CD14-positive monocyte (primary cell): ENCODE data around the gene RPS14. TPM values are rescaled to one million over a fixed set of nuclear protein-coding genes. Genes with fewer than 3 reads are reported as not detected.

ENCODE experiments used
- DNase-seq, 3 donors: peaks; one replicate each; pipeline ENCODE4 v3.0.0-alpha.2; 2011 to 2022
- H2AFZ ChIP-seq: 2 replicates; pipeline ENCODE4 v1.6.0; 2012; ENCODE audit warnings: mild to moderate bottlenecking, low read depth, low read length, inconsistent platforms; ENCODE audit not compliant: insufficient read depth, poor library complexity, severe bottlenecking
- H3K27ac ChIP-seq, 2 donors: 1 replicate in 1 of 2; 2 replicates in 1 of 2; pipeline ENCODE4 v1.5.1; 2012 to 2013; ENCODE audit warnings: low read length in 2 of 2, control low read depth in 1 of 2, inconsistent platforms in 1 of 2, low read depth in 1 of 2, mild to moderate bottlenecking in 1 of 2
- H3K27me3 ChIP-seq, 2 donors: one replicate each; pipeline versions ENCODE4 v1.6.0 to v1.6.1; 2011 to 2013; ENCODE audit warnings: low read length in 2 of 2; ENCODE audit not compliant: control insufficient read depth in 2 of 2, insufficient read depth in 2 of 2
- H3K36me3 ChIP-seq, 2 donors: replicated peaks in 1 of 2; 1 replicate in 1 of 2; 2 replicates in 1 of 2; pipeline versions ENCODE4 v1.5.1 to v1.6.1; 2012 to 2013; ENCODE audit warnings: low read length in 2 of 2, control low read depth in 1 of 2, inconsistent platforms in 1 of 2, mild to moderate bottlenecking in 1 of 2; ENCODE audit not compliant: insufficient read depth in 2 of 2, control insufficient read depth in 1 of 2
- H3K4me1 ChIP-seq, 2 donors: 1 replicate in 1 of 2; 2 replicates in 1 of 2; pipeline versions ENCODE4 v1.5.1 to v1.6.1; 2012 to 2013; ENCODE audit warnings: low read length in 2 of 2, control low read depth in 1 of 2, inconsistent platforms in 1 of 2, mild to moderate bottlenecking in 1 of 2, moderate library complexity in 1 of 2; ENCODE audit not compliant: insufficient read depth in 2 of 2, control insufficient read depth in 1 of 2
- H3K4me2 ChIP-seq: replicated peaks from 2 replicates; pipeline ENCODE3; 2012; ENCODE audit warnings: low read length, moderate library complexity, mild to moderate bottlenecking; ENCODE audit not compliant: poor library complexity, severe bottlenecking; ENCODE audit errors: extremely low read depth
- H3K4me3 ChIP-seq, 3 experiments: fragments of 200-600 bp in 1 of 3; sonication (generic) in 1 of 3; replicated peaks in 1 of 3; 1 replicate in 2 of 3; 2 replicates in 1 of 3; pipeline ENCODE4 v1.5.1; 2011 to 2013; ENCODE audit warnings: low read length in 3 of 3, mild to moderate bottlenecking in 3 of 3, control low read depth in 2 of 3, low read depth in 2 of 3, inconsistent platforms in 1 of 3, moderate library complexity in 1 of 3
- H3K79me2 ChIP-seq: 2 replicates; pipeline ENCODE4 v1.6.0; 2012; ENCODE audit warnings: mild to moderate bottlenecking, control low read depth, inconsistent platforms, low read length, moderate library complexity; ENCODE audit not compliant: insufficient read depth
- H3K9ac ChIP-seq: 2 replicates; pipeline ENCODE4 v1.6.0; 2017; ENCODE audit warnings: low read length, mild to moderate bottlenecking; ENCODE audit not compliant: insufficient read depth, poor library complexity, severe bottlenecking
- H3K9me3 ChIP-seq, 2 donors: replicated peaks in 1 of 2; 1 replicate in 1 of 2; 2 replicates in 1 of 2; pipeline versions ENCODE4 v1.5.1 to v1.6.1; 2012 to 2013; ENCODE audit warnings: low read length in 2 of 2, control low read depth in 1 of 2; ENCODE audit not compliant: control insufficient read depth in 1 of 2, insufficient read depth in 1 of 2
- H4K20me1 ChIP-seq: 2 replicates; pipeline ENCODE4 v1.6.0; 2012; ENCODE audit warnings: mild to moderate bottlenecking, low read length, control low read depth, moderate library complexity; ENCODE audit not compliant: insufficient read depth
- H3K27ac Mint-ChIP-seq, 7 donors: one replicate each; pipeline ENCODE4 v1.8.0; 2020; ENCODE audit warnings: mild to moderate bottlenecking in 7 of 7, mixed read lengths in 7 of 7, moderate library complexity in 6 of 7, inconsistent platforms in 2 of 7
- H3K27me3 Mint-ChIP-seq, 3 donors: one replicate each; pipeline ENCODE4 v1.8.0; 2021 to 2022; ENCODE audit warnings: low read depth in 3 of 3, mild to moderate bottlenecking in 3 of 3, mixed read lengths in 3 of 3, moderate library complexity in 3 of 3, inconsistent platforms in 1 of 3
- H3K36me3 Mint-ChIP-seq, 2 donors: one replicate each; pipeline ENCODE4 v1.8.0; 2020; ENCODE audit warnings: mixed read lengths in 2 of 2, inconsistent platforms in 1 of 2, mild to moderate bottlenecking in 1 of 2
- H3K4me1 Mint-ChIP-seq: one replicate; pipeline ENCODE4 v1.8.0; 2020; ENCODE audit warnings: mild to moderate bottlenecking, mixed read lengths
- H3K4me3 Mint-ChIP-seq, 2 donors: one replicate each; pipeline ENCODE4 v1.8.0; 2020; ENCODE audit warnings: mild to moderate bottlenecking in 2 of 2, mixed read lengths in 2 of 2, moderate library complexity in 1 of 2
- H3K9me3 Mint-ChIP-seq, 7 donors: one replicate each; pipeline ENCODE4 v1.8.0; 2020 to 2022; ENCODE audit warnings: mixed read lengths in 7 of 7, mild to moderate bottlenecking in 6 of 7, moderate library complexity in 6 of 7, inconsistent platforms in 2 of 7
- WGBS: methylation state at CpG from one replicate; pipeline ENCODE4 v1.1.5; 2013; ENCODE audit warnings: missing lambda C conversion rate; ENCODE audit not compliant: insufficient coverage; 5-methylcytosine and 5-hydroxymethylcytosine counted together
- intact Hi-C, 2 donors: fragments of 100-400 bp; cut with micrococcal nuclease; formaldehyde crosslinking; loops; one replicate each; pipeline versions ENCODE4 v1.15.0 to v1.15.1; 2023
- polyA plus RNA-seq, 3 donors: library from polyadenylated mRNA; depleted of rRNA in 1 of 3; unstranded in 2 of 3; stranded (reverse) in 1 of 3; fragments of 300-500 nt in 2 of 3; fragments of >200 nt in 1 of 3; fragmentation: Illumina TruSeq in 2 of 3; gene quantifications; 1 replicate in 2 of 3; 2 replicates in 1 of 3; pipeline ENCODE4 v1.2.3, GENCODE V29; 2012 to 2021
- TF ChIP-seq, protein P1 (sequence below): fragments of 200-600 bp; IDR thresholded peaks from one replicate; pipeline ENCODE4 v1.8.0; 2022; ENCODE audit warnings: antibody characterized with exemption, mild to moderate bottlenecking

Gene RPS14
- polyA plus RNA-seq, 3 donors = 2,768 to 4,675 (median 3,499) TPM

GRCh38 chr5:150404535-150404934 is 45.0 kb downstream of the RPS14 start:
- Histone ChIP-seq H3K79me2 (peaks cover 56% of the 10 kb centered on the region), H3K36me3 (peaks cover 89 to 100% of the 10 kb centered on the region in 2 donors), H3K4me3 (no peak overlapping the region), H3K4me2 (no peak overlapping the region), H3K4me1 (peaks cover 24 to 38% of the 10 kb centered on the region in 2 donors), H3K9me3 (no peaks in the 10 kb centered on the region), H4K20me1 (peaks cover 100% of the 10 kb centered on the region), H2AFZ (no peak overlapping the region), H3K27me3 (no peaks in the 10 kb centered on the region), H3K9ac (no peak overlapping the region), H3K27ac (peak overlapping the region; percentile 11 to 59)
- H3K27me3 Mint-ChIP-seq = peaks cover 0 to 7% (median 0%) of the 10 kb centered on the region in 3 donors
- H3K4me3 Mint-ChIP-seq = no peak overlapping the region
- intact Hi-C loops = loop anchor here in 1 of 2 donors (5.0 kb wide), 1 partner anchor 38 kb away; no protein-coding TSS in a partner anchor
- H3K27ac Mint-ChIP-seq = peak overlapping the region in 3 of 7 donors; percentile 57 to 74 (median 68)
- H3K9me3 Mint-ChIP-seq = no peaks in the 10 kb centered on the region
- TF ChIP-seq, protein P1, sequence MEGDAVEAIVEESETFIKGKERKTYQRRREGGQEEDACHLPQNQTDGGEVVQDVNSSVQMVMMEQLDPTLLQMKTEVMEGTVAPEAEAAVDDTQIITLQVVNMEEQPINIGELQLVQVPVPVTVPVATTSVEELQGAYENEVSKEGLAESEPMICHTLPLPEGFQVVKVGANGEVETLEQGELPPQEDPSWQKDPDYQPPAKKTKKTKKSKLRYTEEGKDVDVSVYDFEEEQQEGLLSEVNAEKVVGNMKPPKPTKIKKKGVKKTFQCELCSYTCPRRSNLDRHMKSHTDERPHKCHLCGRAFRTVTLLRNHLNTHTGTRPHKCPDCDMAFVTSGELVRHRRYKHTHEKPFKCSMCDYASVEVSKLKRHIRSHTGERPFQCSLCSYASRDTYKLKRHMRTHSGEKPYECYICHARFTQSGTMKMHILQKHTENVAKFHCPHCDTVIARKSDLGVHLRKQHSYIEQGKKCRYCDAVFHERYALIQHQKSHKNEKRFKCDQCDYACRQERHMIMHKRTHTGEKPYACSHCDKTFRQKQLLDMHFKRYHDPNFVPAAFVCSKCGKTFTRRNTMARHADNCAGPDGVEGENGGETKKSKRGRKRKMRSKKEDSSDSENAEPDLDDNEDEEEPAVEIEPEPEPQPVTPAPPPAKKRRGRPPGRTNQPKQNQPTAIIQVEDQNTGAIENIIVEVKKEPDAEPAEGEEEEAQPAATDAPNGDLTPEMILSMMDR = no peak
- WGBS = 96% methylated on average over 10 of the region's 10 CpGs
- peaks cover 85 to 99% of the 10 kb centered on the region in 2 donors for H3K36me3 Mint-ChIP-seq
- peak in 1 of 3 donors; percentile 10 for DNase-seq
- peaks cover 32% of the 10 kb centered on the region for H3K4me1 Mint-ChIP-seq

DNA sequence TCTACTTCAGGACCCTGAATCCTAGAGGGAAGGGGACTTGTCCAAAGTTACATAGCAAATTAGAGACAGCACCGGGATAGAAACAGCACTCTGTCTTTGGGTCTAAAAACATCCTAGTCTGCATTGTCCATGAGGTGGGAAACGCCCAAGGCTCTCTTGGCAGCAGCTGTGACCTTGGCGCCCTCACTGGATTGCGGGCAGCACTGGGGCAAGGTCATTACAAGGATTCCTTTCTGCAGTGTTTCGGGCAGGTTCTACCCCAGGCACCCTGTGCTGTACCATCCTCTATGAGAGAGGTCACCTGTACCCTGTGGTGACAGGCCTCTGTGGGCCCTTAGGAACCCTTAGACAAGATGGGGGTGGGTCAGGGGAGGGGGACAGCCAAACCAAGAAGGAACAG is 45.4 kb downstream of the RPS14 start:
- H3K4me3 ChIP-seq = no peak overlapping the region
- H3K9ac ChIP-seq = no peak overlapping the region
- no peak overlapping the region for H3K4me2 ChIP-seq
- WGBS = 100% methylated on average over 1 of the region's 5 CpGs
- peak overlapping the region; percentile 11 to 59 for H3K27ac ChIP-seq
- peaks cover 22 to 33% of the 10 kb centered on the region in 2 donors for H3K4me1 ChIP-seq
- DNase-seq = no peak
- peaks cover 0 to 7% (median 0%) of the 10 kb centered on the region in 3 donors for H3K27me3 Mint-ChIP-seq
- H2AFZ ChIP-seq = no peak overlapping the region
- TF ChIP-seq, protein P1 = no peak
- H3K9me3 Mint-ChIP-seq = no peaks in the 10 kb centered on the region
- no peaks in the 10 kb centered on the region for H3K27me3 ChIP-seq
- no peaks in the 10 kb centered on the region for H3K9me3 ChIP-seq
- peaks cover 100% of the 10 kb centered on the region for H4K20me1 ChIP-seq
- H3K27ac Mint-ChIP-seq = peak overlapping the region in 5 of 7 donors; percentile 8 to 79 (median 30)
- H3K4me1 Mint-ChIP-seq = peaks cover 32% of the 10 kb centered on the region
- peaks cover 85 to 99% of the 10 kb centered on the region in 2 donors for H3K36me3 Mint-ChIP-seq
- peaks cover 92 to 100% of the 10 kb centered on the region in 2 donors for H3K36me3 ChIP-seq
- no peak overlapping the region for H3K4me3 Mint-ChIP-seq
- intact Hi-C loops = loop anchor here in 1 of 2 donors (5.0 kb wide), 1 partner anchor 38 kb away; no protein-coding TSS in a partner anchor
- H3K79me2 ChIP-seq = peaks cover 52% of the 10 kb centered on the region
